HEK293 (cell line): ENCODE results near the gene MSL3B.

ENCODE experiments used
- CTCF ChIP-seq: fragments of 450-650 bp; formaldehyde crosslinking; IDR thresholded peaks from 2 replicates; pipeline ENCODE4 v1.5.1; 2016; ENCODE audit warnings: missing biosample characterization, missing genetic modification characterization
- ZFP41 ChIP-seq: fragments of 450-650 bp; formaldehyde crosslinking; IDR thresholded peaks from 2 replicates; pipeline ENCODE4 v1.5.1; 2016; ENCODE audit warnings: missing biosample characterization, missing genetic modification characterization, borderline replicate concordance
- ZNF416 ChIP-seq: fragments of 450-650 bp; formaldehyde crosslinking; IDR thresholded peaks from 2 replicates; pipeline ENCODE4 v1.5.1; 2016; ENCODE audit warnings: missing biosample characterization, missing genetic modification characterization
- ZNF830 ChIP-seq: fragments of 450-650 bp; IDR thresholded peaks from 2 replicates; pipeline ENCODE4 v1.5.0; 2018; ENCODE audit warnings: missing biosample characterization, missing genetic modification characterization, low read depth, mild to moderate bottlenecking, moderate library complexity

DNA sequence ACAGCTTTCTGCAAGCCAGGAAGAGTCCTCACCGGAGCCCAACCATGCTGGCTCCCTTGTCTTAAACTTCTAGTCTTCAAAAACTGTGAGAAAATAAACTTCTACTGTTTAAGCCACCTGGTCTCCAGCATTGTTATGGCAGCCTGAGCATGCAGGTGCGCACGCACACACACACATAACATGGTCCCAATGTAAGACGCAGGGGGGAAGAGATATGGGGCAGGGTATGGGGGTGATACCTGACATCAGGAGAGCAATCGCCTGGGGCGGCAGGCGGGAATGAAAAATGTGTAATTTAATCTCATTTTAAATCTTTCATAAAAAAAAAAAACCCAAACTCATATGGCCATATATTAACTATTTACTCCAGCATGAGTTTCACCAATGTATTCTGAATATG lies 31.8 kb downstream of the MSL3B start:
- TF ChIP-seq ZNF416 (tag by site-specific recombination) (no peak), CTCF (tag by site-specific recombination) (no peak), ZNF830 (tag by site-specific recombination) (no peak), ZFP41 (tag by site-specific recombination) (no peak)
